Measurements from ENCODE around the gene PURA. TPM values are rescaled to one million over a fixed set of nuclear protein-coding genes. Genes with fewer than 3 reads are reported as not detected.

PURA gene
- total and polyA plus RNA-seq, 12 donors = 3.2 to 27.7 (median 24.2) TPM

DNA sequence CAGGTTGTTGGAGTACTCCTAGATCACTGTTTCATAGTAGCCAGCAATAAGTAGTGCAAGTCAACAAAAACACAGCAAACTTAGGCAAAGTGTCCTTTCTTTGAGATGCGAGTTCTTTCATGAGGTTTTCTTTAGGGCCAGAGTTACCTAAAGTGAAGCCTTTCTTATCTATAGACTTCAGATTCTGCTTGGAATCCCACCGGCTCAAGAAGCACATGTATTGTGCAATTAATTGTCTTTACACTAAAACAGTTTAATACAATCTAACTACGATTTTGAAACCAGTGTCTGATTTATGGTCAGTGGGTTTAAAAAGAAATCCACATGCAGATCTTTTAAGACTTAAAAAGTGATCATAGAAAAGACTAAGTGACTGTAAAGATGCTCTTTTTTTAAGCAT lies 3.6 kb downstream of the PURA start:
- no peaks in the 10 kb centered on the region for H3K9me3 ChIP-seq
- TF ChIP-seq, protein P1, sequence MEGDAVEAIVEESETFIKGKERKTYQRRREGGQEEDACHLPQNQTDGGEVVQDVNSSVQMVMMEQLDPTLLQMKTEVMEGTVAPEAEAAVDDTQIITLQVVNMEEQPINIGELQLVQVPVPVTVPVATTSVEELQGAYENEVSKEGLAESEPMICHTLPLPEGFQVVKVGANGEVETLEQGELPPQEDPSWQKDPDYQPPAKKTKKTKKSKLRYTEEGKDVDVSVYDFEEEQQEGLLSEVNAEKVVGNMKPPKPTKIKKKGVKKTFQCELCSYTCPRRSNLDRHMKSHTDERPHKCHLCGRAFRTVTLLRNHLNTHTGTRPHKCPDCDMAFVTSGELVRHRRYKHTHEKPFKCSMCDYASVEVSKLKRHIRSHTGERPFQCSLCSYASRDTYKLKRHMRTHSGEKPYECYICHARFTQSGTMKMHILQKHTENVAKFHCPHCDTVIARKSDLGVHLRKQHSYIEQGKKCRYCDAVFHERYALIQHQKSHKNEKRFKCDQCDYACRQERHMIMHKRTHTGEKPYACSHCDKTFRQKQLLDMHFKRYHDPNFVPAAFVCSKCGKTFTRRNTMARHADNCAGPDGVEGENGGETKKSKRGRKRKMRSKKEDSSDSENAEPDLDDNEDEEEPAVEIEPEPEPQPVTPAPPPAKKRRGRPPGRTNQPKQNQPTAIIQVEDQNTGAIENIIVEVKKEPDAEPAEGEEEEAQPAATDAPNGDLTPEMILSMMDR (IDR thresholded peaks at IDR 0.05) = no peak
- intact Hi-C loops (cut with DNase I) = no loop called here

DNA sequence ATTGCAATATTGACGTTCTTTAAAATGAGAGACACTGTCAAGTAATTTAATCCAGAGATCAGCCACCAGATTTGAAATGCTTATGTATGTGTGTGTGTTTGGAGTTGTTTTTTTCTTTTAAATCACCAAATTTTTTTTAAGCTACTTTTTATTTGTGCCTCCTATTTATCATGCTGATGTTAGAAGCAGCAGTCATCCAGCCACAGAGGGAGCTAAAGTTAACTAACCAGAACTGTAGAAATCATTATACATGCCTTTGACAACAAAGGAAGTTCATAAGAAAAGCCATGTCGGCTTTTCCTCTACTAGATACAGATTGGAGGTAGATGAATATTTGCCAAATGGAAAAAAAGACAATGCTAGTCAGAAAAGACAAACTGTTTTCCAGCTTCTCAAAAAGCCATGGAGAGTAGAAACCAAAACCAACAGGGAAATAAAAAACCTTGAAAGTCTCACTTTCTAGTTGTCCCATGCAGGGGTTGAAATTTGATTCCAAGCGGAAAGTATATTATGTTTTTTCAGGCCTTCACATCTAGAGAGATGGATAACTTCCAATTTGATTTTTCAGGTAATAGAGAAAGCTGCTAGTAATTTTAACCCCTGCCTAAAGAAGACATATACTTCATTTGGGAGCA lies 4.5 kb downstream of the PURA start:
- Histone ChIP-seq H3K27ac (peak overlapping the region in 4 of 10 donors; percentile 18 to 46 (median 28)), H3K4me1 (peaks cover 3 to 57% (median 52%) of the 10 kb centered on the region in 9 donors), H3K4me3 (no peak overlapping the region), H3K36me3 (no peaks in the 10 kb centered on the region), H3K27me3 (no peaks in the 10 kb centered on the region), H3K9me3 (no peaks in the 10 kb centered on the region)
- DNase-seq (no peak), ATAC-seq (no peak)
- TF ChIP-seq, protein P1 (IDR thresholded peaks at IDR 0.05) = peak in 4 of 9 donors; percentile 16 to 36 (median 32)
- WGBS, 2 donors = 63 to 74% methylated on average over 3 of the region's 3 CpGs
- intact Hi-C loops (cut with DNase I) = no loop called here

More for the DNA sequence above, 3.6 kb downstream of the PURA start:
- H3K27me3 ChIP-seq = no peaks in the 10 kb centered on the region
- peaks cover 3 to 57% (median 54%) of the 10 kb centered on the region in 9 donors for H3K4me1 ChIP-seq
- 79 to 82% methylated on average over 3 of the region's 3 CpGs for WGBS, 2 donors
- DNase-seq (no peak), ATAC-seq (no peak)
- no peak overlapping the region for H3K27ac ChIP-seq
- H3K4me3 ChIP-seq = no peak overlapping the region
- H3K36me3 ChIP-seq = no peaks in the 10 kb centered on the region

DNA sequence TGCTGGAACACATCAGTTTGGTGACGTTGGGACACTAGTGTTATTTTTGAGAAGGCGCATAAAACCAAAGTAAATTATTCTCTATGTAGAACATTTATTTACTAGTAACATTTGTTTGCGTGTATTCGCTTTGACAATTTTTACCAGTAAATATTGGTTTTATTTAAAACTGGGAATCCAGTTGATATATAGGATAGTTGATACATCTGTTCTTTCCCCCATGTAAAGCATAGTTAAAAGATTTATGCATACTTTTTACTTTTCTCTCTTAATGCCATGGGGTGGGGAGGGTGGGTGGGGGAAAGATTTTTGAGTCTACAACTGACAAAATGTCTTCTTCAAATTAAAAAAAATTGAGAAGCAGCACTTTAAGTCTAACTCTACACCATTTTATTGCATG lies 11.7 kb downstream of the PURA start, which contains the start of gene IGIP:
IGIP (plus strand) TSS at position 301 of the 400 bp plus-strand sequence. CDS start 2,540 bp downstream, outside the sequence.
- no peak within 1 kb of the TSS for H3K4me3 ChIP-seq
- peaks cover 3 to 26% (median 19%) of the 10 kb centered on the region in 9 donors for H3K4me1 ChIP-seq
- H3K36me3 ChIP-seq = no peaks in the 10 kb centered on the region
- 97% methylated on average over 4 of the region's 4 CpGs for WGBS, 2 donors
- intact Hi-C loops (cut with DNase I) = no loop called here
- ATAC-seq (no peak), DNase-seq (no peak)
- H3K27me3 ChIP-seq = no peaks in the 10 kb centered on the region
- H3K9me3 ChIP-seq = no peaks in the 10 kb centered on the region
- no peak within 1 kb of the TSS for H3K27ac ChIP-seq
- TF ChIP-seq, protein P1 (IDR thresholded peaks at IDR 0.05) = no peak

DNA sequence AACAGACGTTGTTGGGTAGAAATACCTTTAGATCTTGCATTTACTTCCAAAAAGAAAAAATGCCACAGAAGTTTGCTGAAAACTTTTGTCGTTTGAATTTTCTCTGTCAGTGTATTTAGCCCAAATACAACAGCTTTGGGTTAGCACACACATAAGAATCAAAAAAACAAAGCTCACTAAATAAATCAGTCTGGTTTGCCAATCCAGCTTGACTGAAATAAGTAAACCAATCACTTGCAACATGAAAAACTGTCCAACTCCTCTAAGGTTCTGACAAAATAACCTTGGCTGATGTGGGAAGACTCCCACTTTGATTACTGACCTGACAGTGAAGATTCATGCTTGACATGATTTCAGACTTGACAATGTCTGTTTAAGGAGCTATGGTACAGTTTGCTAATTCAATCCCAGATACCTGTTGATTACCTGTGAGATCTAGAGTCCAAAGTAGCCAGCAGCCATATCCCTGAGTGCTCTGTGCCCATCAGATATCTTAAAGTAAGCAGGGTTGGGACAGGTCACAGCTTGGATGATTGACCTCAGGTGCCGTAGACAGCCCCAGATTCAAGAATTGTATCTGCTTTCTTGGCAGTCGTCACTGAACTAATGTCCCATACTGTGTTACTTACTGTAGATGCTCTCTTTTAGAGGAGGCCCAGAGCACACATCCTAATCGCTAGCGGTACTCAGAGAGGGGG lies 12.6 kb downstream of the PURA start:
- H3K4me3 ChIP-seq = no peak overlapping the region
- 85 to 90% methylated on average over 6 of the region's 6 CpGs for WGBS, 2 donors
- no peaks in the 10 kb centered on the region for H3K36me3 ChIP-seq
- H3K27me3 ChIP-seq = no peaks in the 10 kb centered on the region
- TF ChIP-seq, protein P1 (IDR thresholded peaks at IDR 0.05) = no peak
- intact Hi-C loops (cut with DNase I) = no loop called here
- peaks cover 3 to 31% (median 26%) of the 10 kb centered on the region in 9 donors for H3K4me1 ChIP-seq
- ATAC-seq (no peak), DNase-seq (no peak)
- no peak overlapping the region for H3K27ac ChIP-seq
- no peaks in the 10 kb centered on the region for H3K9me3 ChIP-seq
